GM12874 (cell line): ENCODE data around the gene NT5DC2.

Source experiments
- CTCF ChIP-seq: IDR thresholded peaks from 2 replicates; pipeline ENCODE4 v1.5.1; 2011; ENCODE audit warnings: low read depth, mild to moderate bottlenecking, control low read depth, low read length, moderate library complexity; ENCODE audit not compliant: insufficient read depth

Gene NT5DC2

GRCh38 chr3:52536112-52536368, 2.4 kb upstream of the NT5DC2 start:
- TF ChIP-seq CTCF, result no peak

DNA sequence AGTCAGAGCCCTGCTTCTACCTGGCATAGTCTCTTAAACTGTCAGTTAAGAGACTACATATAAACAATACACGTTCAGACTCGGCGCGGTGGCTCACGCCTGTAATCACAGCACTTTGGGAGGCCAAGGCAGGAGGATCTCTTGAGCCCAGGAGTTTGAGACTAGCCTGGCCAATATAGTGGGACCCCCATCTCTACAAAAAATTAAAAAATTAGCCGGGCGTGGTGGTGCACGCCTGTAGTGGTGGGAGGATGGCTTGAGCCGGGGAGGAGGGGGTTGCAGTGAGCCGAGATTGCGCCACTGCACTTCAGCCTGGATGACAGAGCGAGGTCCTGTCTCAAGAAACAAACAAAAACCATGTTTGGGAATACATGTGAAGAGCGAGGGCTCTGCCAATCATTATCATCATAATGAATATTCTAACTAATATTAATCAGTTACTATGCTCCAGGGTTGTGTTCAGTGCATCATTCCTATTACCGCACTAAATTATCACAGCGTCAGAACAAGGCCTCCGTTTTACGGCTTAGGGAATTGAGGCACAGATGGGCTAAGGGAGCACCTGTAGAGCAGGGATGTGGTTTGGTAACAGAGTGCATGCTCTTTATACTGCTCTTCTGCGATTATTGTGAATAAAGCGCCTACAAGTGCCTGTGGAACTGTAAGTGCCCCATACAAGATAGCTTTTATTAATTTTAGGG, 1.9 kb upstream of the NT5DC2 start:
- no peak for TF ChIP-seq CTCF

- no peak for TF ChIP-seq CTCF
Observed at GRCh38 chr3:52534281-52535183, 875 bp upstream of the NT5DC2 start.

DNA sequence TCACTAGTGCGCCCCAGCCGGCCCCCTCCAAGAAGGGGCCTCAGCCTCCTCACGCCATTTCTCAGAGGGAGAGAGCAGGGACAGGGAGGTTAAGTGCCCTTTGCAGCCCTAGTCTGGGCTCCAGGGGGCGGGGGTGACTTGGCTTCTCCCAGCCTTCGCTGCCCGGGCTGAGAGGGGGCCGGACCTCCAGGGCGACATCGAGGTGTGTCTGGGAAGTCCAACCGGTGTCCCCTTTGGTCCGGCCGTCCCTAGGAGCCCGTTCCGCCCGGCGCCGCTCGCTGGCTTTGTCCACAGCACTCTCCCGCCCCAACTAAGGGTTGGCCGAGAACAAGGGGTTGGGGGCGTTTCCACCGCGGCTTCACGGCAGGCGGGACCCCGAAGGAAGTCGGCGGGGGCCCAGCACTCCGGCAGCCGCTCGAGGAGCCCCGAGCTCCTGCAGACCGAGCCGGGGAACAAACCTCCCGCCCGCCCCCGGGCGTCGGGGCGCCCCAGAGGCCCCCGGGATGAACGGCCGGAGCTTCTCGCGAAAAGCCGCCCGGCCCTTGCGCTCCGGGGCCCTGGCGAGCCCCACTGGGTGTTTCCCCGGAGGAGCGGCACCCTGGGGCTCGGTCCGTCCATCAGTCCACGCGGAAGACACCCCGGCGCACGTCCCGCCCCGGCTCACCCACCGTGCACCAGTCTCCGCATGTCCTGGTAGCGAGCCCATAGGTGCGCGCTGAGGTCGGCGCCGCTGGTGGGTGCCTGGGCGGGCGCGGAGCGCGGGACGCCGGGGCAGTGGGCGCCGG, 627 bp downstream of the NT5DC2 start:
- TF ChIP-seq CTCF, result no peak

DNA sequence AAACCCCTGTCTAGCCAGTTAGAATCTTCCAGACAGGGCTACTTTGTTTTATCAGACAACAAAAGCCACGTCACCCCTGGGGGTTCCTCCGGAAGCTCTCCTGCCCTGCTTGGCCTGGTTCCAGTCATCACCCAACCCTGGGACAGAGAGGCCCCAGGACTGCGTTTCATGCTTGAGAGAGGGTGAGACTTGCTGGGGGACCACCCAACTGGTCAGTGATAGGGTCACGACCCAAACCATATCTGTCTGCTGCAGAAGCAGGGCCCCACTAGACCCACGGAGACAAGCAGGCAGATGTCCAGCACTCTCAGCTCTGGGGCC, 1.2 kb downstream of the NT5DC2 start:
- no peak for TF ChIP-seq CTCF

GRCh38 chr3:52531860-52532516, 1.7 kb downstream of the NT5DC2 start:
- TF ChIP-seq CTCF, result no peak
